ENCODE results near the gene GRWD1. TPM values are rescaled to one million over a fixed set of nuclear protein-coding genes. Genes with fewer than 3 reads are reported as not detected.

GRWD1 gene
- total and polyA plus RNA-seq, 2 of the 8 experiments (the other 6 are each of a cell fraction or from before 2014, with no cell fraction given): 36.9 to 61.9 TPM

- TF ChIP-seq ZNF274 (IDR thresholded peaks at IDR 0.05; ENCODE audit: borderline replicate concordance, extremely low read depth, low read length): no peak
- no peak for TF ChIP-seq KDM1A (IDR thresholded peaks at IDR 0.05; ENCODE audit: borderline replicate concordance, low read length)
- TF ChIP-seq SIX5 (IDR thresholded peaks at IDR 0.05; ENCODE audit: low read depth, low read length): no peak
- peak; percentile 94 for TF ChIP-seq USF2 (IDR thresholded peaks at IDR 0.05; ENCODE audit: low read length)
- TF ChIP-seq ATF3 (IDR thresholded peaks at IDR 0.05; ENCODE audit: insufficient read depth, low read depth, low read length): peak; percentile 59; the same call in 1 of the 2 replicates
- TF ChIP-seq EP300 (IDR thresholded peaks at IDR 0.05; ENCODE audit: borderline replicate concordance in 1 of 2, low read depth in 2 of 2, low read length in 2 of 2): 0 out of 3 replicates have a peak, but pooled peaks of 1 of the 2 experiments have one; percentile 7
- no peak for TF ChIP-seq EZH2 (IDR thresholded peaks at IDR 0.05; ENCODE audit: low read depth, low read length, severe bottlenecking)
- TF ChIP-seq NRF1 (IDR thresholded peaks at IDR 0.05; ENCODE audit: low read depth, low read length): peak; percentile 42
- TF ChIP-seq, protein P1, sequence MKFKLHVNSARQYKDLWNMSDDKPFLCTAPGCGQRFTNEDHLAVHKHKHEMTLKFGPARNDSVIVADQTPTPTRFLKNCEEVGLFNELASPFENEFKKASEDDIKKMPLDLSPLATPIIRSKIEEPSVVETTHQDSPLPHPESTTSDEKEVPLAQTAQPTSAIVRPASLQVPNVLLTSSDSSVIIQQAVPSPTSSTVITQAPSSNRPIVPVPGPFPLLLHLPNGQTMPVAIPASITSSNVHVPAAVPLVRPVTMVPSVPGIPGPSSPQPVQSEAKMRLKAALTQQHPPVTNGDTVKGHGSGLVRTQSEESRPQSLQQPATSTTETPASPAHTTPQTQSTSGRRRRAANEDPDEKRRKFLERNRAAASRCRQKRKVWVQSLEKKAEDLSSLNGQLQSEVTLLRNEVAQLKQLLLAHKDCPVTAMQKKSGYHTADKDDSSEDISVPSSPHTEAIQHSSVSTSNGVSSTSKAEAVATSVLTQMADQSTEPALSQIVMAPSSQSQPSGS (IDR thresholded peaks at IDR 0.05; ENCODE audit: low read length): no peak
- TF ChIP-seq JUN (IDR thresholded peaks at IDR 0.05; ENCODE audit: low read depth, low read length): no peak
- TF ChIP-seq TCF12 (IDR thresholded peaks at IDR 0.05; ENCODE audit: low read depth, low read length): no peak
- no peak; the same call in 1 of the 2 replicates for TF ChIP-seq PHF8 (conservative IDR thresholded peaks at IDR 0.05; ENCODE audit: low read depth, low read length)
- no peak for TF ChIP-seq SAP30 (IDR thresholded peaks at IDR 0.05; ENCODE audit: insufficient read depth, insufficient replicate concordance, low read length)
- no peak for TF ChIP-seq KDM4A (IDR thresholded peaks at IDR 0.05; ENCODE audit: low read depth, low read length, severe bottlenecking)
- TF ChIP-seq NANOG (IDR thresholded peaks at IDR 0.05; ENCODE audit: insufficient read depth, low read depth, low read length, poor library complexity, severe bottlenecking): no peak
- TF ChIP-seq CBX5 (IDR thresholded peaks at IDR 0.05; ENCODE audit: low read depth, low read length): no peak
- TF ChIP-seq CTBP2 (IDR thresholded peaks at IDR 0.05; ENCODE audit: borderline replicate concordance, insufficient read depth, insufficient read length, low read length): no peak
- TF ChIP-seq POLR2AphosphoS5 (IDR thresholded peaks at IDR 0.05; ENCODE audit: low read depth, low read length): peak; percentile 37; the same call in 1 of the 2 replicates
Measured at GRCh38 chr19:48501494-48502349, 55.9 kb downstream of the GRWD1 start (continued).
